Measurements from ENCODE around the gene ERMARD.

The ERMARD gene

GRCh38 chr6:169803271-169803811, 51.9 kb downstream of the ERMARD start:
- DNase-seq = no peak

GRCh38 chr6:169803816-169804340, 52.5 kb downstream of the ERMARD start:
- no peak for DNase-seq

GRCh38 chr6:169804427-169804826, 53.0 kb downstream of the ERMARD start:
- no peak for DNase-seq

- DNase-seq = no peak
Measured at GRCh38 chr6:169805242-169805838, 53.9 kb downstream of the ERMARD start.

GRCh38 chr6:169806701-169807100, 55.3 kb downstream of the ERMARD start:
- DNase-seq = no peak

- DNase-seq = no peak
Measured at GRCh38 chr6:169807229-169807628, 55.8 kb downstream of the ERMARD start.

- DNase-seq = no peak
Measured at GRCh38 chr6:169807699-169808607, 56.5 kb downstream of the ERMARD start.

- DNase-seq = no peak
Measured at GRCh38 chr6:169808608-169808967, 57.2 kb downstream of the ERMARD start.

- DNase-seq = no peak
Measured at GRCh38 chr6:169809386-169809785, 58.0 kb downstream of the ERMARD start.

- no peak for DNase-seq
Measured at GRCh38 chr6:169810066-169810989, 58.9 kb downstream of the ERMARD start.

- no peak for DNase-seq
Measured at GRCh38 chr6:169811072-169811471, 59.6 kb downstream of the ERMARD start.

- no peak for DNase-seq
Measured at GRCh38 chr6:169811521-169812256, 60.3 kb downstream of the ERMARD start.

GRCh38 chr6:169812257-169812644, 60.8 kb downstream of the ERMARD start:
- DNase-seq = no peak

GRCh38 chr6:169813969-169814368, 62.5 kb downstream of the ERMARD start:
- DNase-seq = no peak

GRCh38 chr6:169816054-169816453, 64.6 kb downstream of the ERMARD start:
- DNase-seq = no peak

- no peak for DNase-seq
Measured at GRCh38 chr6:169816975-169817374, 65.6 kb downstream of the ERMARD start.

GRCh38 chr6:169820358-169820757, 68.9 kb downstream of the ERMARD start:
- no peak for DNase-seq

- DNase-seq = no peak
Measured at GRCh38 chr6:169824021-169824420, 72.6 kb downstream of the ERMARD start.

GRCh38 chr6:169824848-169825557, 73.6 kb downstream of the ERMARD start:
- DNase-seq = no peak

GRCh38 chr6:169825558-169826225, 74.3 kb downstream of the ERMARD start:
- DNase-seq = no peak

- DNase-seq = no peak
Measured at GRCh38 chr6:169826697-169827096, 75.3 kb downstream of the ERMARD start.
